ENCODE measurements around the gene PIMREG.

DNA sequence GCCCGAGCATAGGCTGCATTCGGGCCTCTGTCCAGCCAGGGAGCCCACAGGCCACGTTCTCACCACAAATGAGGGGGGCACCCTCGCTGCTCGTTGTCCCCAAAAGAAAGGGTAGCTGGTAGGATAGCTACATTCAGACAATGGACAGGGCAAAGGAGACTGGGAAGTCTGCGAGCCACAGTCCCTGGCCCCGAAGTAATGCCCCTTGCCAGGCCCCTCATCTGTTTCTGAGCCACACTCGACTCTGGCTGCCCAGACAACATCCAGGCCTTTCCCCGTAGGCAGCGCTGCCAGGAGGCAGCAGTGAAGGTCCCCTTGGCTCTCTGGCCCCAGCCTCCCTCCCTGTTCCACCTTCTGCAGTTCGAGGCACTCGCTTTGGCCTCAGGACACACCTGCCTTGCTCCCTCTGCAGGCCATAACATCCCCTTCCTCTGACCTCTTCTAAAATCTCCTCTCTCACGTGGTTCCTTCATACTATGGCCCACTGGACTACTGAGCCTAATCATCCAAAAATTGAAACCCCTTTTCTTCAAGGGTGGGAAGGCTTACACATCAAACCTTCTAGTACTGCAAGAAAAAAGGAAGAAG, 21.5 kb upstream of the PIMREG start:
- TF ChIP-seq POLR2A (IDR thresholded peaks at IDR 0.05) = no peak
- TF ChIP-seq, protein P1, sequence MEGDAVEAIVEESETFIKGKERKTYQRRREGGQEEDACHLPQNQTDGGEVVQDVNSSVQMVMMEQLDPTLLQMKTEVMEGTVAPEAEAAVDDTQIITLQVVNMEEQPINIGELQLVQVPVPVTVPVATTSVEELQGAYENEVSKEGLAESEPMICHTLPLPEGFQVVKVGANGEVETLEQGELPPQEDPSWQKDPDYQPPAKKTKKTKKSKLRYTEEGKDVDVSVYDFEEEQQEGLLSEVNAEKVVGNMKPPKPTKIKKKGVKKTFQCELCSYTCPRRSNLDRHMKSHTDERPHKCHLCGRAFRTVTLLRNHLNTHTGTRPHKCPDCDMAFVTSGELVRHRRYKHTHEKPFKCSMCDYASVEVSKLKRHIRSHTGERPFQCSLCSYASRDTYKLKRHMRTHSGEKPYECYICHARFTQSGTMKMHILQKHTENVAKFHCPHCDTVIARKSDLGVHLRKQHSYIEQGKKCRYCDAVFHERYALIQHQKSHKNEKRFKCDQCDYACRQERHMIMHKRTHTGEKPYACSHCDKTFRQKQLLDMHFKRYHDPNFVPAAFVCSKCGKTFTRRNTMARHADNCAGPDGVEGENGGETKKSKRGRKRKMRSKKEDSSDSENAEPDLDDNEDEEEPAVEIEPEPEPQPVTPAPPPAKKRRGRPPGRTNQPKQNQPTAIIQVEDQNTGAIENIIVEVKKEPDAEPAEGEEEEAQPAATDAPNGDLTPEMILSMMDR (IDR thresholded peaks at IDR 0.05) = no peak

All from suprapubic skin (tissue), 3 donors.